Mesodermal cell (in vitro differentiated cells): ENCODE measurements around the gene SMARCB1.
A peak's percentile ranks its signal among the peaks of the same experiment; 100 is the strongest.

Experiments
- H3K27ac ChIP-seq: 2 replicates; pipeline ENCODE4 v1.7.0; 2013; ENCODE audit warnings: mild to moderate bottlenecking, low read depth, low read length, moderate library complexity; ENCODE audit not compliant: severe bottlenecking
- H3K36me3 ChIP-seq: 2 replicates; pipeline ENCODE4 v1.7.1; 2013; ENCODE audit warnings: mild to moderate bottlenecking, low read length, moderate library complexity; ENCODE audit not compliant: control insufficient read depth, insufficient read depth
- H3K4me1 ChIP-seq: one replicate; pipeline ENCODE4 v1.7.1; 2013; ENCODE audit warnings: mild to moderate bottlenecking, low read length; ENCODE audit not compliant: insufficient read depth, control insufficient read depth, poor library complexity, severe bottlenecking
- H3K4me3 ChIP-seq: 2 replicates; pipeline ENCODE4 v1.7.0; 2013; ENCODE audit warnings: low read length, control low read depth, mild to moderate bottlenecking; ENCODE audit not compliant: insufficient read depth, poor library complexity, severe bottlenecking; ENCODE audit errors: extremely low read depth
- H3K9me3 ChIP-seq: 2 replicates; pipeline ENCODE4 v1.7.1; 2013; ENCODE audit warnings: mild to moderate bottlenecking, low read length, moderate library complexity; ENCODE audit not compliant: control insufficient read depth
- WGBS, 2 experiments: methylation state at CpG; one replicate each; pipeline ENCODE4 v1.1.5; 2013; ENCODE audit warnings: missing lambda C conversion rate in 2 of 2; ENCODE audit not compliant: insufficient coverage in 2 of 2; 5-methylcytosine and 5-hydroxymethylcytosine counted together

The SMARCB1 gene

GRCh38 chr22:23751441-23751996, 35.2 kb upstream of the SMARCB1 start:
- Histone ChIP-seq H3K27ac (peak overlapping the region; percentile 77), H3K36me3 (peaks cover 4% of the 10 kb centered on the region), H3K4me1 (no peaks in the 10 kb centered on the region), H3K9me3 (no peaks in the 10 kb centered on the region), H3K4me3 (peak overlapping the region; percentile 89)
- 23 to 46% methylated on average over 17 to 18 of the region's 22 CpGs for WGBS, 2 experiments

GRCh38 chr22:23752090-23752691, 34.6 kb upstream of the SMARCB1 start:
- Histone ChIP-seq H3K9me3 (no peaks in the 10 kb centered on the region), H3K27ac (no peak overlapping the region), H3K36me3 (peaks cover 3% of the 10 kb centered on the region), H3K4me3 (peak overlapping the region; percentile 89), H3K4me1 (no peaks in the 10 kb centered on the region)
- 95 to 100% methylated on average over 1 to 6 of the region's 9 CpGs for WGBS, 2 experiments

- Histone ChIP-seq H3K36me3 (peaks cover 3% of the 10 kb centered on the region), H3K4me3 (no peak overlapping the region), H3K9me3 (no peaks in the 10 kb centered on the region), H3K27ac (no peak overlapping the region), H3K4me1 (no peaks in the 10 kb centered on the region)
- WGBS, 2 experiments: 97 to 99% methylated on average over 16 of the region's 16 CpGs
Observed at GRCh38 chr22:23752750-23753149, 34.0 kb upstream of the SMARCB1 start.

GRCh38 chr22:23753385-23753784, 33.4 kb upstream of the SMARCB1 start:
- H3K4me3 ChIP-seq: no peak overlapping the region
- no peaks in the 10 kb centered on the region for H3K36me3 ChIP-seq
- H3K27ac ChIP-seq: no peak overlapping the region
- WGBS, 2 experiments: 80 to 92% methylated on average over 2 of the region's 2 CpGs
- H3K4me1 ChIP-seq: no peaks in the 10 kb centered on the region
- no peaks in the 10 kb centered on the region for H3K9me3 ChIP-seq

GRCh38 chr22:23754220-23754919, 32.4 kb upstream of the SMARCB1 start, which contains the start of gene VPREB3:
TSS of gene VPREB3 (minus strand) at chr22:23754425. CDS start at chr22:23754363, 62 bp downstream.
- Histone ChIP-seq H3K27ac (no peak within 1 kb of the TSS), H3K4me1 (no peaks in the 10 kb centered on the region), H3K9me3 (no peaks in the 10 kb centered on the region), H3K36me3 (no peaks in the 10 kb centered on the region), H3K4me3 (no peak within 1 kb of the TSS)
- 73 to 95% methylated on average over 7 to 9 of the region's 14 CpGs for WGBS, 2 experiments

DNA sequence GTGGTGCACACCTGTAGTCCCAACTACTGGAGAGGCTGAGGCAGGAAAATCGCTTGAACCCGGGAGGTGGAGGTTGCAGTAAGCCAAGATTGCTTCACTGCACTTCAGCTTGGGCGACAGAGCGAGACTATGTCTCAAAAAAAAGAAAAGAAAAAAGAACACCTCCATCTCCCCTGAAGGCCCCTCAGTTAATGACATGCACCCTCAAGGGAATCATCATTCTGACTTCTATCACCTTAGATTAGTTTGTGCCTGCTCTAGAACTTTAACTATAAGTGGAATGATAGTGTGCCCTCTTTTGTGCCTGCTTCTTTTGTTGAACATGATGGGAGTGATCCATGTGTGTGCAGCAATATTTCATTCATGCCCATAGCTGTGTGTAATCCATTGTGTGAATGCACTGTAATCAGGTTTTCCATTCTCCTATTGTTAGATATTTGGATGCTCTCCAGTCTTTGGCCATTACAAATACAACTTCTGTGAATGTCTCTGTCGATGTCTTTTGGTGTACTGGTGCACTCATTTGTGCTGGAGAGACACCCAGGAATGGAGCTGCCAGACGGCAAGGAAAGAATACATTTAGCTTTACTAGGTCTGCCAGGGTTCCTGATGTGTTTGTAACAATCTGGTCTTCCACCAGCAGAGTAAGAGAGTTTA, 31.7 kb upstream of the SMARCB1 start:
- H3K9me3 ChIP-seq: no peaks in the 10 kb centered on the region
- WGBS, 2 experiments: 93 to 100% methylated on average over 2 to 5 of the region's 6 CpGs
- H3K36me3 ChIP-seq: no peaks in the 10 kb centered on the region
- H3K4me1 ChIP-seq: no peaks in the 10 kb centered on the region
- no peak overlapping the region for H3K27ac ChIP-seq
- H3K4me3 ChIP-seq: no peak overlapping the region

- Histone ChIP-seq H3K27ac (no peak overlapping the region), H3K4me1 (no peaks in the 10 kb centered on the region)
- WGBS, 2 experiments: 92% methylated on average over 6 of the region's 8 CpGs; no CpG with 5 or more reads in 1 of the 2 experiments
Observed at GRCh38 chr22:23755711-23756110, 31.1 kb upstream of the SMARCB1 start.

DNA sequence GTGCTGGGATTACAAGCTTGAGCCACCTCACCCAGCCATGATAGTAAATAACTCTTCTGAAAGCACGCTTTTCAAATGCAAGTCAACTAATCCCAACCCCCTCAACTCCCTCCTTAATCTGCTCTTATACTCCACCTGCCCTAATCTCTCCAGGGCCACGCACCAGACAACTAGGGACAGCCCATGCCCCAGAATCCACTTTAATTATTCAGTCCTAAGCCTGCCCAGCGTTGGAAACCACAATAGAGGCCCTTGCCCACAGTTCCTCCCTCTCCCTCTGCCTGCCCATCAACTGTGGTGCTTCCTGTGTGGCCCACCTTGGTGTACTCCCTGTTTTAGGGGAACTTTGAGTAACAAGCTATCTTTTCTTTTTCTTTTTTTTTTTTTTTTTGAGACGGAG, 29.9 kb upstream of the SMARCB1 start:
- Histone ChIP-seq H3K27ac (no peak overlapping the region), H3K4me1 (no peaks in the 10 kb centered on the region), H3K9me3 (no peaks in the 10 kb centered on the region), H3K36me3 (no peaks in the 10 kb centered on the region), H3K4me3 (no peak overlapping the region)
- WGBS, 2 experiments: 63 to 73% methylated on average over 3 of the region's 4 CpGs

More at GRCh38 chr22:23755711-23756110, 31.1 kb upstream of the SMARCB1 start:
- Histone ChIP-seq H3K36me3 (no peaks in the 10 kb centered on the region), H3K9me3 (no peaks in the 10 kb centered on the region), H3K4me3 (no peak overlapping the region)

- Histone ChIP-seq H3K4me1 (peaks cover 16% of the 10 kb centered on the region), H3K36me3 (peaks cover 5% of the 10 kb centered on the region), H3K4me3 (no peak overlapping the region), H3K27ac (no peak overlapping the region), H3K9me3 (no peaks in the 10 kb centered on the region)
- 89 to 91% methylated on average over 4 of the region's 4 CpGs for WGBS, 2 experiments
Observed at GRCh38 chr22:23759566-23759965, 27.2 kb upstream of the SMARCB1 start.

GRCh38 chr22:23760056-23760455, 26.7 kb upstream of the SMARCB1 start:
- Histone ChIP-seq H3K36me3 (peaks cover 10% of the 10 kb centered on the region), H3K27ac (no peak overlapping the region), H3K4me3 (no peak overlapping the region), H3K9me3 (no peaks in the 10 kb centered on the region), H3K4me1 (peaks cover 19% of the 10 kb centered on the region)
- WGBS, 2 experiments: 95 to 98% methylated on average over 3 to 4 of the region's 6 CpGs
